Left forelimb (tissue), 1 donor: ENCODE data around the gene CNTN5.
"Not testable (repeated sequence)": the region's sequence is repeated elsewhere in the genome, so short reads cannot be mapped to it uniquely, and the experiment has no call there.

ENCODE experiments used
- DNase-seq: peaks from one replicate; pipeline ENCODE4 v3.0.0-alpha.2; 2018; ENCODE audit warnings: low spot score

The CNTN5 gene

GRCh38 chr11:99020352-99021225, at the start of gene CNTN5:
TSS of gene CNTN5 (plus strand) at chr11:99020949.
- peak; percentile 76 for DNase-seq

- DNase-seq: no peak
These were observed 41.5 kb upstream of the CNTN5 start for GRCh38 chr11:98979205-98979604.

GRCh38 chr11:99015634-99016454, 4.9 kb upstream of the CNTN5 start:
- DNase-seq: no peak

- DNase-seq: no peak
These were observed 1.1 kb upstream of the CNTN5 start for GRCh38 chr11:99019696-99020095.

- DNase-seq: no peak
These were observed 16.3 kb downstream of the CNTN5 start for GRCh38 chr11:99037057-99037456.

- DNase-seq: no peak
These were observed 42.6 kb downstream of the CNTN5 start for GRCh38 chr11:99063331-99063730.

GRCh38 chr11:99065121-99065520, 44.4 kb downstream of the CNTN5 start:
- DNase-seq: no peak

GRCh38 chr11:99066618-99067317, 46.0 kb downstream of the CNTN5 start:
- no peak for DNase-seq

GRCh38 chr11:99068832-99069231, 48.1 kb downstream of the CNTN5 start:
- DNase-seq: no peak

- no peak for DNase-seq
These were observed 49.2 kb downstream of the CNTN5 start for GRCh38 chr11:99069856-99070444.

GRCh38 chr11:99079576-99079975, 58.8 kb downstream of the CNTN5 start:
- DNase-seq: no peak

- DNase-seq: no peak
These were observed 59.4 kb downstream of the CNTN5 start for GRCh38 chr11:99080154-99080553.

- no peak for DNase-seq
These were observed 77.5 kb downstream of the CNTN5 start for GRCh38 chr11:99098258-99098657.

GRCh38 chr11:99098751-99099150, 78.0 kb downstream of the CNTN5 start:
- DNase-seq: no peak

GRCh38 chr11:99117603-99118002, 96.9 kb downstream of the CNTN5 start:
- DNase-seq: no peak

- DNase-seq: not testable (repeated sequence)
These were observed 113.1 kb downstream of the CNTN5 start for GRCh38 chr11:99133862-99134261.

- no peak for DNase-seq
These were observed 114.8 kb downstream of the CNTN5 start for GRCh38 chr11:99135508-99135907.

GRCh38 chr11:99142237-99142636, 121.5 kb downstream of the CNTN5 start:
- DNase-seq: no peak

- DNase-seq: no peak
These were observed 127.6 kb downstream of the CNTN5 start for GRCh38 chr11:99148352-99148751.

- no peak for DNase-seq
These were observed 133.5 kb downstream of the CNTN5 start for GRCh38 chr11:99154277-99154676.

- DNase-seq: no peak
These were observed 139.7 kb downstream of the CNTN5 start for GRCh38 chr11:99160447-99160846.

GRCh38 chr11:99162819-99163218, 142.1 kb downstream of the CNTN5 start:
- DNase-seq: no peak
